Progenitor cell of endocrine pancreas (in vitro differentiated cells): ENCODE measurements around the gene AMN. TPM values are rescaled to one million over a fixed set of nuclear protein-coding genes. Genes with fewer than 3 reads are reported as not detected.

Experiments used
- DNase-seq: peaks from one replicate; pipeline ENCODE4 v3.0.0; 2021; ENCODE audit warnings: low spot score; ENCODE audit not compliant: unreplicated experiment
- H3K27ac Mint-ChIP-seq: 2 replicates; pipeline ENCODE4 v1.8.0; 2021; ENCODE audit warnings: mild to moderate bottlenecking, moderate library complexity, mixed read lengths
- H3K27me3 Mint-ChIP-seq: 2 replicates; pipeline ENCODE4 v1.8.0; 2021; ENCODE audit warnings: mixed read lengths
- H3K36me3 Mint-ChIP-seq: 2 replicates; pipeline ENCODE4 v1.8.0; 2022; ENCODE audit warnings: mixed read lengths; ENCODE audit not compliant: insufficient read depth
- H3K4me1 Mint-ChIP-seq: 2 replicates; pipeline ENCODE4 v1.8.0; 2021; ENCODE audit warnings: low read depth, mixed read lengths
- H3K4me3 Mint-ChIP-seq: 2 replicates; pipeline ENCODE4 v1.8.0; 2021; ENCODE audit warnings: low read depth, mild to moderate bottlenecking, moderate library complexity, mixed read lengths
- H3K9me3 Mint-ChIP-seq: 2 replicates; pipeline ENCODE4 v1.8.0; 2021; ENCODE audit warnings: low read depth, mixed read lengths
- total RNA-seq: library from RNA; stranded (reverse); gene quantifications from 2 replicates; pipeline ENCODE4 v1.2.1, GENCODE V29; 2021
- TF ChIP-seq, protein P1 (sequence below): fragments of 200-600 bp; sonication (generic); IDR thresholded peaks from one replicate; pipeline ENCODE4 v1.5.0; 2021; ENCODE audit warnings: antibody characterized with exemption, mild to moderate bottlenecking; ENCODE audit not compliant: unreplicated experiment

The AMN gene
- total RNA-seq, 1 donor from 2014 or later, result 2.5 TPM

DNA sequence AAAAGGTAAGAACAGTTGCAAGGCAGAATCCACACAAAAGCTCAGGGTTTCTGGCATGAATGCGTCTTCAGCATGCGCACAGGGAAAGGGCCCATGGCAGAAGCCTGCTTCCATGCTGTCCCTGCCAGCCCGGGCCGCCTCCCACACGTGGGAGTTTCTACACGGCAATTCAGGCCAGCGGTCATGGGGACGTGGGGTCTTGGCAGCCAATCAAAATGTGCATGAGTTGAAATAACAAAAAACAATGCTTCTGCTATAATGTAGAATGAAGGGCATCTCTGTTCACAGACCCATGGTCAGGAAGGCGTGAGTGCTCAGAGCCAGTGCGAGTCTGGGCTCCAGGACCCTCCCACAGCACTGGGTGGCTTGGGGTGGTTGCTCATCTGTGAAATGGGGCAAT is 28.6 kb downstream of the AMN start:
- no peaks in the 10 kb centered on the region for H3K27me3 Mint-ChIP-seq
- H3K9me3 Mint-ChIP-seq, result no peaks in the 10 kb centered on the region
- TF ChIP-seq, protein P1, sequence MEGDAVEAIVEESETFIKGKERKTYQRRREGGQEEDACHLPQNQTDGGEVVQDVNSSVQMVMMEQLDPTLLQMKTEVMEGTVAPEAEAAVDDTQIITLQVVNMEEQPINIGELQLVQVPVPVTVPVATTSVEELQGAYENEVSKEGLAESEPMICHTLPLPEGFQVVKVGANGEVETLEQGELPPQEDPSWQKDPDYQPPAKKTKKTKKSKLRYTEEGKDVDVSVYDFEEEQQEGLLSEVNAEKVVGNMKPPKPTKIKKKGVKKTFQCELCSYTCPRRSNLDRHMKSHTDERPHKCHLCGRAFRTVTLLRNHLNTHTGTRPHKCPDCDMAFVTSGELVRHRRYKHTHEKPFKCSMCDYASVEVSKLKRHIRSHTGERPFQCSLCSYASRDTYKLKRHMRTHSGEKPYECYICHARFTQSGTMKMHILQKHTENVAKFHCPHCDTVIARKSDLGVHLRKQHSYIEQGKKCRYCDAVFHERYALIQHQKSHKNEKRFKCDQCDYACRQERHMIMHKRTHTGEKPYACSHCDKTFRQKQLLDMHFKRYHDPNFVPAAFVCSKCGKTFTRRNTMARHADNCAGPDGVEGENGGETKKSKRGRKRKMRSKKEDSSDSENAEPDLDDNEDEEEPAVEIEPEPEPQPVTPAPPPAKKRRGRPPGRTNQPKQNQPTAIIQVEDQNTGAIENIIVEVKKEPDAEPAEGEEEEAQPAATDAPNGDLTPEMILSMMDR, result no peak
- no peak overlapping the region for H3K4me3 Mint-ChIP-seq
- no peaks in the 10 kb centered on the region for H3K4me1 Mint-ChIP-seq
- no peak for DNase-seq
- H3K27ac Mint-ChIP-seq, result no peak overlapping the region
- H3K36me3 Mint-ChIP-seq, result peaks cover 23% of the 10 kb centered on the region

DNA sequence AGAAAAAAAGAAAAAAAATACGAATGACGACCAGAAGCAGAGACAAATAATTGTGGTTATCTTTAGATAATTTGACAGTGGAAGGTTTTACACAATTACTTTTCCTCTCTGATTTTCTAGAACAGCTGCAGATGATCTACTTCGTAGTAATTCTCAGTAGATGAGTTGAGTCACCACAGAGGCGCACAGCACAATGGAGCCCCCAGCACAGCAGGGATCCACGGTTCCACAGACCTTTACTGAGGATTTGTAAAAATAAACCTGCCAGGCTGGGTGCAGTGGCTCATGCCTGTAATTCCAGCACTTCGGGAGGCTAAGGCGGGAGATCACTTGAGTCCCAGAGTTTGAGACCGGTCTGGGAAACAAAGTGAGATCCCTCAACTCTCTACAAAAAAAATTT is 29.3 kb downstream of the AMN start:
- no peak for DNase-seq
- TF ChIP-seq, protein P1, result no peak
- Mint-ChIP-seq H3K4me1 (no peaks in the 10 kb centered on the region), H3K4me3 (no peak overlapping the region), H3K36me3 (peaks cover 25% of the 10 kb centered on the region), H3K27me3 (no peaks in the 10 kb centered on the region), H3K27ac (no peak overlapping the region), H3K9me3 (no peaks in the 10 kb centered on the region)

DNA sequence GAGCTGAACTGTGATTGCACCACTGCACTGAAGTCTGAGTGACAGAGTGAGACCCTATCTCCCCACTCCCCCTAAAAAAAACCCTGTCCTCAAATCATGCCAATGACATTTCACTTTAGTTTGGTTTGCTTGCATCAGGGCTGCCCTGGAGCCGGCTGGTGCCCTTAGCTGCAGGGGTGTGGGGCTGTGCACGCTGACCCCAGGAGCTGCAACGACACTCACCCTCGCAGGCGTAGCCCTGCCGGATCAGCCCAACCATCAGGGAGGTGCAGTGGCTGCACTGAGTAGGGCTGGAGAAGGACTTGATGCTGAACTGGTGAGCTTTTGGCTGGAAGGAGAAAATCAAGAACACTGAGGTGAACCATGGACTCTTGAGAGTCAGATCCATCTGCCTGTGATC is 29.8 kb downstream of the AMN start:
- Mint-ChIP-seq H3K36me3 (peaks cover 24% of the 10 kb centered on the region), H3K4me1 (no peaks in the 10 kb centered on the region), H3K27ac (no peak overlapping the region), H3K27me3 (no peaks in the 10 kb centered on the region), H3K4me3 (no peak overlapping the region), H3K9me3 (no peaks in the 10 kb centered on the region)
- no peak for DNase-seq
- TF ChIP-seq, protein P1, result no peak

DNA sequence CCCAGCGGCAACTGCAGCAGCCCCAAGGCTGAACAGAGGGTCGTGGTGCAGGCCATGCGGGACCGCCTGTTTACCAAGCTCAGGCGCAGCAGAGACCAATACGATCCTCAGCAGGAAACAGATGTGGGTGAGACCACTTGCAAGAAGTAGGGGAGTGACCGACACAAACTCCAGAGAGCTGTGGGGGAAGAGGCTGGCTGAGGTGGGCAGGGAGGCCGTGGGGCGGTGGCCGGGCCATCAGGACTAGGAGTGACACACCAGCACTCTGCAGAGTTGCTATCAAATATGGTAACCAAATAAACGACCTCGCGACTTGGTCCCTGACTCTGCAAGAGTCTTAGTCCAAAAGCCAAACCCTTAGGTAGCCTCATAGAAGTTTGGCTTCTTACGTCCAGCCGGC is 30.6 kb downstream of the AMN start:
- Mint-ChIP-seq H3K36me3 (peaks cover 27% of the 10 kb centered on the region), H3K4me3 (no peak overlapping the region), H3K27me3 (no peaks in the 10 kb centered on the region), H3K9me3 (no peaks in the 10 kb centered on the region), H3K27ac (no peak overlapping the region), H3K4me1 (no peaks in the 10 kb centered on the region)
- no peak for DNase-seq
- TF ChIP-seq, protein P1, result no peak

DNA sequence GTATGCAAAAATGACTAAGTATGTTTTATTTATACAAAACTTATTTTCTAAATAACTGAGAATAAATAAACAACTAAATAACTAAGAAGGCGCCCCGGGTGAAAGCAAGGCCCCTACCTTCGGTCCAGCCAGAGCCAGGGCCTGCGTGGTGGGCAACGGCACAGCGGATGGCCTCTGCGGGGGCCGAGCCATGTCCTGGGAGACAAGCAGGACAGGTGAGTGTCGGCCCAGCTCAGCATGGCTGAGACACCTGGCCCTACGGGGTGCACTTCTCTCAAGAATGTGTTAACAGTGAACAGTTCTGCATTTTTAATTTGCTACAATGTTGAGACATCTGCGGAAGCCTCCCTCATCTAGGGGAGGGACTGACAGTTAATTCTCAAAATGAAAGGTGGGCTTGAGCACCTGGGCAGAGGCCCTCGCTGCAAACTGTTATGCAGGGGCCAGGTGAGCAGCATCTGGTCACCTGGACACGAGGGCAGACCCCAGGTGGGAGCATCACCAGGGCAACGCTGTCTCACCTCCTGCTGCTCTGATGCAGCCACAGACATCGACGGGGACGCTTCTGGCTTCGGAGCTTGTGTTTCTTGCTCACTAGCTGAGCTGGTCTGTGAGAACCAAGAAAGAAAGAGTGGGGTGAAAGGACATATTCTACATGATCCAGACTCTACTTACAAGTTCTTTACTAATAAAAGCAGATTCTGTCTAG is 31.8 kb downstream of the AMN start:
- TF ChIP-seq, protein P1, result no peak
- H3K9me3 Mint-ChIP-seq, result no peaks in the 10 kb centered on the region
- no peaks in the 10 kb centered on the region for H3K4me1 Mint-ChIP-seq
- no peaks in the 10 kb centered on the region for H3K27me3 Mint-ChIP-seq
- DNase-seq, result no peak
- peaks cover 31% of the 10 kb centered on the region for H3K36me3 Mint-ChIP-seq
- peak overlapping the region; percentile 73 for H3K27ac Mint-ChIP-seq
- no peak overlapping the region for H3K4me3 Mint-ChIP-seq
